ENCODE data around the gene SPTBN4.
"Not testable (repeated sequence)": the region's sequence is repeated elsewhere in the genome, so short reads cannot be mapped to it uniquely, and the experiment has no call there.

SPTBN4 gene

DNA sequence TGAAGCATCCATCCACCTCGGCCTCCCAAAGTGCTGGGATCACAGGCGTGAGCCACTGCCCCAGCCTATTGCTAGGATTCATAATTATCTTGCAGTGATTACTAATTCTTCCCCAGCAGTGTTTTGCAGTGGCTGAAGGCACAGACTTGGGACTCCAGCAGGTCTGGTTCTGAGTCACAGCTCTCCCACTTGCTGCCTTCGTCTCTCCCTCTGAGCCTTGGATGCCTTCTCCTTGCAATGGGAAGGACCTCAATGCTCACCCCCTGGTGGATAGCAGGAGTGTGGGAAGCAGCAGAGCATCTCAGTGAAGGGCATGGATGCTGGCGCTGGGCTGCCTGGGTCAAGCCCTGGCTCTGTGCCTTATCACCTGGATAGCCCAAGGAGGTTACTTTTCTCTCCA lies 72.3 kb downstream of the SPTBN4 start:
- H3K4me3 ChIP-seq (ENCODE audit: low read depth, low read length), result no peak overlapping the region
- TF ChIP-seq, protein P1, sequence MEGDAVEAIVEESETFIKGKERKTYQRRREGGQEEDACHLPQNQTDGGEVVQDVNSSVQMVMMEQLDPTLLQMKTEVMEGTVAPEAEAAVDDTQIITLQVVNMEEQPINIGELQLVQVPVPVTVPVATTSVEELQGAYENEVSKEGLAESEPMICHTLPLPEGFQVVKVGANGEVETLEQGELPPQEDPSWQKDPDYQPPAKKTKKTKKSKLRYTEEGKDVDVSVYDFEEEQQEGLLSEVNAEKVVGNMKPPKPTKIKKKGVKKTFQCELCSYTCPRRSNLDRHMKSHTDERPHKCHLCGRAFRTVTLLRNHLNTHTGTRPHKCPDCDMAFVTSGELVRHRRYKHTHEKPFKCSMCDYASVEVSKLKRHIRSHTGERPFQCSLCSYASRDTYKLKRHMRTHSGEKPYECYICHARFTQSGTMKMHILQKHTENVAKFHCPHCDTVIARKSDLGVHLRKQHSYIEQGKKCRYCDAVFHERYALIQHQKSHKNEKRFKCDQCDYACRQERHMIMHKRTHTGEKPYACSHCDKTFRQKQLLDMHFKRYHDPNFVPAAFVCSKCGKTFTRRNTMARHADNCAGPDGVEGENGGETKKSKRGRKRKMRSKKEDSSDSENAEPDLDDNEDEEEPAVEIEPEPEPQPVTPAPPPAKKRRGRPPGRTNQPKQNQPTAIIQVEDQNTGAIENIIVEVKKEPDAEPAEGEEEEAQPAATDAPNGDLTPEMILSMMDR (IDR thresholded peaks at IDR 0.05; ENCODE audit: borderline replicate concordance, insufficient read depth, low read depth, low read length), result no peak

- no peak overlapping the region for H3K4me3 ChIP-seq (ENCODE audit: low read depth, low read length)
- TF ChIP-seq, protein P1 (IDR thresholded peaks at IDR 0.05; ENCODE audit: borderline replicate concordance, insufficient read depth, low read depth, low read length), result no peak
These were observed 75.5 kb downstream of the SPTBN4 start for GRCh38 chr19:40542202-40542859.

DNA sequence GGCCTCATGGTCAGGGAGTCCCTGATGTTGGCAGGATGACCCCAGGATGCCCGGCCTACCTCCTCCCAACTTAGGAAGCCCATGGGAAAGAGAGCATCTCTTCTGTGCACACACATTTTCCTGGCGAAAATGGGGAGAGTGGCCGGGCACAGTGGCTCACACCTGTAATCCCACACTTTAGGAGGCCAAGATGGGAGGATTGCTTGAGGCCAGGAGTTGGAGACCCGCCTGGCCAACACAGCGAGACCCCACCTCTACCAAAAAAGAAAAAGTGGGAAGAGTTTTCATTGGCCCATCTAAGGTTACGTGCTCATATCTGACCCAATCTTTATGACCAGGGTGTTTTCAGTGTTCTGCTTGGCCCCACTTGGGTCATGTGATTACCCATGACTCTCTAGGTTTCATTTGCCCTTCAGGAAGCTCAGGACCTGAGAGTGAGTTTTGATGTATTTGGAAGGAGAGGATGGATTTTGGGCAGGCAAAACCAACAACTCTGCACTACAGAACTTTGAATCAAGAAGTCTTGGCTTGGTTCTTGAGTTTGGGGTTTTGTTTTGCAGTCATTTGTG lies 76.3 kb downstream of the SPTBN4 start:
- H3K4me3 ChIP-seq (ENCODE audit: low read depth, low read length), result no peak overlapping the region
- TF ChIP-seq, protein P1 (IDR thresholded peaks at IDR 0.05; ENCODE audit: borderline replicate concordance, insufficient read depth, low read depth, low read length), result no peak

DNA sequence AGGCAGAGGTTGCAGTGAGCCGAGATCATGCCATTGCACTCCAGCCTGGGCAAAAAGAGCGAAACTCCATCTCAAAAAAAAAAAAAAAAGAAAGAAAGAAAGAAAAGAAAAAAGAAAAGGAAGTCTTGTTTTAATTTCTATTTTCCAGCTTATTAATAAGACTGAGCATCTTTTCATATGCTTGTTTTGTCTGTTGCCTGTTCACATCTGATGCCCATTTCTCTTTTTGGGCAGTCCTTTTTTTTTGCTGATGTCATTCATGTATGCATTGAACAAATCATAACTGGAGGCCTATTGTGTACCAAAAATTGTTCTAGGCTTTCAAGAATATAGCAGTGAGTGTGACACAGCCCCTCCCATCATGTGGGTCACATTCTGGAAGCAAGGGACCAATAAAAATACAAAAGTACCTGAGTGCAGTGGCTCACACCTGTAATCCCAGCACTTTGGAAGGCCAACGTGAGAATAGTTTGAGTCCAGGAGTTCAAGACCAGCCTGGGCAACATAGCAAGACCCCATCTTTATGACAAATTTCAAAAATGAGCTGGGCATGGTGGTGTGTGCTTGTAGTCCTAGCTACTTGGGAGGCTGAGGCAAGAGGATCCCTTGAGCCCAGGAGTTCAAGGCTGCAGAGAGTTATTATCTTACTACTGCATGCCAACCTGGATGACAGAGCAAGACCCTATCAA lies 79.5 kb downstream of the SPTBN4 start:
- not testable (repeated sequence) for H3K4me3 ChIP-seq (ENCODE audit: low read depth, low read length)

DNA sequence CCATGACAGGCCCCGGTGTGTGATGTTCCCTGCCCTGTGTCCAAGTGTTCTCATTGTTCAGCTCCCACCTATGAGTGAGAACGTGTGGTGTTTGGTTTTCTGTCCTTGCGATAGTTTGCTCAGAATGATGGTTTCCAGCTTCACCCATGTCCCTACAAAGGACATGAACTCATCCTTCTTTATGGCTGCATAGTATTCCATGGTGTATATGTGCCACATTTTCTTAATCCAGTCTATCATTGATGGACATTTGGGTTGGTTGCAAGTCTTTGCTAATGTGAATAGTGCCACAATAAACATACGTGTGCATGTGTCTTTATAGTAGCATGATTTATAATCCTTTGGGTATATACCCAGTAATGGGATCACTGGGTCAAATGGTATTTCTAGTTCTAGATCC lies 80.4 kb downstream of the SPTBN4 start:
- H3K4me3 ChIP-seq (ENCODE audit: low read depth, low read length), result not testable (repeated sequence)

DNA sequence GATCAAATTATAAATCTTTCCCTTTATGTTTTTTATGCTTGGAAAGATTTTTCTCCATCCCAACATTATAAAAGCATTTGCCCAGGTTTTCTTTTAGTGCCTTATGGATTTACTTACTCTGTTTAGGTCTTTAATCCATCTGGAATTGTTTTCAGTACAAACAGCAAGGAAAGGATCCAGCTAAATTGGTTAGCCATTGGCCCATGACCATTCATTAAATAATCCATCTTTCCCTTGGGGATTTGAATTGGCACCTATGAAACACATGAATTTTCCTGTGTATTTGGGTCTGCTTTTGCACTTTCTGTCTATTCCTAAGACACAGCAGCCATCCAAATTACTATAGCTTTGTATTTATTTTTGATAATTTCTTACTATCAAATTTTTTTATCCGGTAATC lies 81.0 kb downstream of the SPTBN4 start:
- TF ChIP-seq, protein P1 (IDR thresholded peaks at IDR 0.05; ENCODE audit: borderline replicate concordance, insufficient read depth, low read depth, low read length), result no peak
- no peak overlapping the region for H3K4me3 ChIP-seq (ENCODE audit: low read depth, low read length)

DNA sequence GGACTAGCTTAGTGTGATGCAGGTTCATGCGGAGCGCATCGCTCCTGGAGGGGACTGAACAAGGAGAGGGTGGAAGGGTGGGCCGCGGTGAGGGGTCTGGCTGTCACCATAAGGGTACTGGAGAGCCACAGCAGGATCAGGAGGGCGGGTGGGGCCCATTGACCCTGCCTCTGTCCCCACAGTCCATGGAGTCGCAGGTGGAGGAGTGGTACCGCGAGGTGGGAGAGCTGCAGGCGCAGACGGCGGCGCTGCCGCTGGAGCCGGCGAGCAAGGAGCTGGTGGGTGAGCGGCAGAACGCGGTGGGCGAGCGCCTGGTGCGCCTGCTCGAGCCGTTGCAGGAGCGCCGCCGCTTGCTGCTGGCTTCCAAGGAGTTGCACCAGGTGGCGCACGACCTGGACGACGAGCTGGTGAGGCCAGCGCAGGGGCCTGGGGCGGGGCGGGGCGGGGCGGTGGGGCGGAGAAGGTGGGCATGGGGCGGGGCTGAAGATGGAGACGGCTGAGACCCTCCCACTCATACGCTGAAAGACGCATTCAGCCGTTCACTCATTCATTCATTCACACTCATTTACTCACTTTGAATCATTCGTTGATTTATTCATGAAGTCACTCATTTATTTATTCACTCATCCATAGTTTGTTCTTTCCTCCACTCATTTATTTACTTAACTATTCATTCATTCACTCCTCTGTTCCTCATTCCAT lies 82.4 kb downstream of the SPTBN4 start:
- no peak overlapping the region for H3K4me3 ChIP-seq (ENCODE audit: low read depth, low read length)
- TF ChIP-seq, protein P1 (IDR thresholded peaks at IDR 0.05; ENCODE audit: borderline replicate concordance, insufficient read depth, low read depth, low read length), result peak; percentile 76

DNA sequence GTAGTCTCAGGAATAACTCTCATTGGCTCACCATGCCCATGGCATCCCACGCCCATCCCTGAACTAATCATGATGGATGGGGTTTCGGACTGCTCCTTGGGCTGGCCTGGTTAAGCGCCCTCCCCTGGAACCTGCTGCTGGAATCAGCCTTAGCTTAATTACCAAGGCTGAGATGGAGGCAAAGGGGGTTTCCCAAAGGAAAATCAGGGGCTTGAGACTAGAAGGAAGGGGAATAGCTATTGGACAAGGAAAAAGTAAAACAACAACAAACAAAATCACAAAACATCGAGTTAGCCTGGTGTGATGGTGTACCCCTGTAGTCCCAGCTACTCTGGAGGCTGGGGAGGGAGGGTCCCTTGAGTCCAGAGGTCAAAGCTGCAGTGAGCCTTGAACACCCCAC lies 84.2 kb downstream of the SPTBN4 start:
- H3K4me3 ChIP-seq (ENCODE audit: low read depth, low read length), result no peak overlapping the region
- TF ChIP-seq, protein P1 (IDR thresholded peaks at IDR 0.05; ENCODE audit: borderline replicate concordance, insufficient read depth, low read depth, low read length), result no peak

Data from GM12875 (cell line).